ENCODE measurements around the gene PARVB.

- TF ChIP-seq CTCF (IDR thresholded peaks at IDR 0.05; ENCODE audit: low read length) = no peak
- TF ChIP-seq EZH2 (IDR thresholded peaks at IDR 0.05; ENCODE audit: borderline replicate concordance, low read length) = no peak
These were observed 3.1 kb upstream of the PARVB start for GRCh38 chr22:44020981-44021380.

Measured in OCI-LY1 (cell line).